Endometrial microvascular endothelial cells (primary cell): ENCODE measurements around the gene GPR151. TPM values are rescaled to one million over a fixed set of nuclear protein-coding genes. Genes with fewer than 3 reads are reported as not detected.

Experiments used
- in situ Hi-C: cut with HindIII; loops from 2 replicates; pipeline ENCODE4 v1.10.0; 2017; ENCODE audit warnings: low sequenced_read_pairs, low pct_unique_long_range_greater_than_20kb; ENCODE audit errors: inconsistent ontology term
- total RNA-seq: library from RNA; depleted of rRNA; stranded (reverse); fragments of >200 nt; gene quantifications from one replicate; pipeline ENCODE4 v1.2.3, GENCODE V29; 2015; ENCODE audit errors: inconsistent ontology term

The GPR151 gene
- total RNA-seq, 1 donor from 2014 or later: not detected

- in situ Hi-C loops: no loop called here
Measured at GRCh38 chr5:146466521-146467349, 49.3 kb downstream of the GPR151 start.

- in situ Hi-C loops: no loop called here
Measured at GRCh38 chr5:146463446-146463845, 52.5 kb downstream of the GPR151 start.

Other genes starting within 250 kb of the GPR151 start
- not detected for gene POU4F3, start 177.4 kb downstream of the GPR151 start, total RNA-seq
- 44.2 TPM for gene TCERG1, start 68.9 kb downstream of the GPR151 start, total RNA-seq